DND-41 (cell line): Measurements from ENCODE around the gene BCR.

ENCODE experiments used
- ATAC-seq: fragments of 200-7000 bp; cut with Tn5 transposase; 3 replicates; pipeline ENCODE4 v1.9.1; 2021; ENCODE audit warnings: low read depth; ENCODE audit not compliant: insufficient read depth
- DNase-seq: peaks from one replicate; pipeline ENCODE4 v3.0.0-alpha.2; 2020
- H2AFZ ChIP-seq: 2 replicates; pipeline ENCODE4 v1.6.0; 2012; ENCODE audit warnings: low read depth, low read length
- H3K27ac ChIP-seq: 2 replicates; pipeline ENCODE4 v1.5.1; 2012; ENCODE audit warnings: low read length, inconsistent platforms
- H3K27me3 ChIP-seq: fragments of 200-600 bp; sonication (generic); 2 replicates; pipeline ENCODE4 v1.6.0; 2012; ENCODE audit warnings: low read length, mild to moderate bottlenecking, inconsistent platforms; ENCODE audit not compliant: insufficient read depth, poor library complexity
- H3K36me3 ChIP-seq: 2 replicates; pipeline ENCODE4 v1.5.1; 2012; ENCODE audit warnings: low read length, inconsistent platforms; ENCODE audit not compliant: insufficient read depth
- H3K4me1 ChIP-seq: 2 replicates; pipeline ENCODE4 v1.5.1; 2012; ENCODE audit warnings: mild to moderate bottlenecking, low read length; ENCODE audit not compliant: insufficient read depth
- H3K4me2 ChIP-seq: 2 replicates; pipeline ENCODE4 v1.6.0; 2012; ENCODE audit warnings: mild to moderate bottlenecking, moderate library complexity, low read length, inconsistent platforms; ENCODE audit not compliant: insufficient read depth
- H3K4me3 ChIP-seq, 2 experiments: fragments of 200-600 bp in 1 of 2; shearing (Covaris generic) in 1 of 2; 2 replicates each; pipeline ENCODE4 v1.5.1; 2012 to 2016; ENCODE audit warnings: inconsistent platforms in 2 of 2, low read length in 2 of 2, mild to moderate bottlenecking in 2 of 2, low read depth in 1 of 2, moderate library complexity in 1 of 2
- H3K79me2 ChIP-seq: 2 replicates; pipeline ENCODE4 v1.6.0; 2012; ENCODE audit warnings: low read length, inconsistent platforms; ENCODE audit not compliant: insufficient read depth
- H3K9ac ChIP-seq: 2 replicates; pipeline ENCODE4 v1.6.0; 2012; ENCODE audit warnings: low read depth, mild to moderate bottlenecking, inconsistent platforms, low read length, moderate library complexity
- H3K9me3 ChIP-seq: 2 replicates; pipeline ENCODE4 v1.5.1; 2012; ENCODE audit warnings: low read length, moderate library complexity, mild to moderate bottlenecking, inconsistent platforms; ENCODE audit not compliant: insufficient read depth, severe bottlenecking
- H4K20me1 ChIP-seq: 2 replicates; pipeline ENCODE4 v1.6.0; 2012; ENCODE audit warnings: low read length; ENCODE audit not compliant: insufficient read depth
- EZH2 ChIP-seq: IDR thresholded peaks from 3 replicates; pipeline ENCODE4 v1.6.1; 2012; ENCODE audit warnings: borderline replicate concordance, low read depth, mild to moderate bottlenecking, moderate library complexity, low read length, inconsistent platforms; ENCODE audit not compliant: severe bottlenecking
- TF ChIP-seq, protein P1 (sequence below): IDR thresholded peaks from 2 replicates; pipeline ENCODE4 v1.5.1; 2012; ENCODE audit warnings: borderline replicate concordance, low read length, moderate library complexity, mild to moderate bottlenecking; ENCODE audit not compliant: poor library complexity, severe bottlenecking; ENCODE audit errors: extremely low read depth

Gene BCR

DNA sequence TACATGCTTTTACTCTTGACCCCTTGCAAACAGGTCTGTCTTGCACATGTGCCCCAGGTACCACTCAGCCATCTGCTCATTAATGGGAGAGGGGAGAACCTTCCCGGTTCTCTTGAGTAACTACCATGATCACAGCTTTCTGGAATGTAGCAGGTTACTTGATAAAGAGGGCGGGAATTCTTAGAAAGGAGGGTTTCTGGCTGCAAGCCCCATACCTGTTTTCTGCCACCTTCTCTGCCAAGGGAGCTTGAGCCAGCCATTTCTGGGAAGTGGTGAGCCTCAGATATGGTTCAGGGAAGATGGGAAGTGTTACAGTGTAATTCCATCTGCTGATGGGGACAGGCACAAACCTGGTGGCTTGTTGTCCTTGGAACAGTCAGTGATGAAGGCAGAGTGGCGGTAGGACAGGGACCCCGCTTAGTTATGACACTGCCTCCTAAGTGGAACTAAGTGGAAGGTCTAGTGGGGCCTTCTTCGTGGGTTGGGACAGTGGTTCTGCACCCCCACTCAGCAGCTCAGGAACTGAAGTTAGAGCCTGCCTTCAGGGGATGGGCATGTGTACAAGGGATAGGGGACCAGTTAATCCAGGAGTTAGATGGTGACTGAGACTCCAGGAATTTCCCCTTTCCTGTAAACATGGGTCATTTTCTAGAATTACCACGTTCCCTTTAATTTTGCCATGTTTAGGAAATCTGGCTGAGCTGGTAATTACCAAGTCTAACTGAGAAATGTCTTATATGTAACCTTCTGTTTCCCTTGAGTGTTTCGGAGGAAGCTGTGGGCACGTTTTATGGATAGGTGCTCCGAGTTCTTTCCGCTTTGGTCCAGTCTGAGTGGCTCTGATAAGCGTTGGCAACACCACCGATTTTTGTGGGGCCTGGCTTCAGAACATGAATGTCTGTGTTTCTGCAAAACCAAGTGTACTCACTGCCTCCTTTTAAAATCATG lies 35.3 kb downstream of the BCR start:
- peak overlapping the region in 1 of 2 experiments; percentile 45; a peak in 2 of 4 replicates for H3K4me3 ChIP-seq
- peak overlapping the region; percentile 93 for H3K27ac ChIP-seq
- H3K4me2 ChIP-seq: peak overlapping the region; percentile 70
- DNase-seq (no peak), ATAC-seq (no peak)
- no peaks in the 10 kb centered on the region for H4K20me1 ChIP-seq
- H3K4me1 ChIP-seq: peaks cover 82% of the 10 kb centered on the region
- peak overlapping the region; percentile 62 for H3K9ac ChIP-seq
- H3K9me3 ChIP-seq: no peaks in the 10 kb centered on the region
- H3K27me3 ChIP-seq: no peaks in the 10 kb centered on the region
- peaks cover 7% of the 10 kb centered on the region for H3K36me3 ChIP-seq
- H3K79me2 ChIP-seq: peaks cover 89% of the 10 kb centered on the region
- no peak overlapping the region for H2AFZ ChIP-seq
- TF ChIP-seq, protein P1, sequence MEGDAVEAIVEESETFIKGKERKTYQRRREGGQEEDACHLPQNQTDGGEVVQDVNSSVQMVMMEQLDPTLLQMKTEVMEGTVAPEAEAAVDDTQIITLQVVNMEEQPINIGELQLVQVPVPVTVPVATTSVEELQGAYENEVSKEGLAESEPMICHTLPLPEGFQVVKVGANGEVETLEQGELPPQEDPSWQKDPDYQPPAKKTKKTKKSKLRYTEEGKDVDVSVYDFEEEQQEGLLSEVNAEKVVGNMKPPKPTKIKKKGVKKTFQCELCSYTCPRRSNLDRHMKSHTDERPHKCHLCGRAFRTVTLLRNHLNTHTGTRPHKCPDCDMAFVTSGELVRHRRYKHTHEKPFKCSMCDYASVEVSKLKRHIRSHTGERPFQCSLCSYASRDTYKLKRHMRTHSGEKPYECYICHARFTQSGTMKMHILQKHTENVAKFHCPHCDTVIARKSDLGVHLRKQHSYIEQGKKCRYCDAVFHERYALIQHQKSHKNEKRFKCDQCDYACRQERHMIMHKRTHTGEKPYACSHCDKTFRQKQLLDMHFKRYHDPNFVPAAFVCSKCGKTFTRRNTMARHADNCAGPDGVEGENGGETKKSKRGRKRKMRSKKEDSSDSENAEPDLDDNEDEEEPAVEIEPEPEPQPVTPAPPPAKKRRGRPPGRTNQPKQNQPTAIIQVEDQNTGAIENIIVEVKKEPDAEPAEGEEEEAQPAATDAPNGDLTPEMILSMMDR: no peak
- no peak for TF ChIP-seq EZH2

DNA sequence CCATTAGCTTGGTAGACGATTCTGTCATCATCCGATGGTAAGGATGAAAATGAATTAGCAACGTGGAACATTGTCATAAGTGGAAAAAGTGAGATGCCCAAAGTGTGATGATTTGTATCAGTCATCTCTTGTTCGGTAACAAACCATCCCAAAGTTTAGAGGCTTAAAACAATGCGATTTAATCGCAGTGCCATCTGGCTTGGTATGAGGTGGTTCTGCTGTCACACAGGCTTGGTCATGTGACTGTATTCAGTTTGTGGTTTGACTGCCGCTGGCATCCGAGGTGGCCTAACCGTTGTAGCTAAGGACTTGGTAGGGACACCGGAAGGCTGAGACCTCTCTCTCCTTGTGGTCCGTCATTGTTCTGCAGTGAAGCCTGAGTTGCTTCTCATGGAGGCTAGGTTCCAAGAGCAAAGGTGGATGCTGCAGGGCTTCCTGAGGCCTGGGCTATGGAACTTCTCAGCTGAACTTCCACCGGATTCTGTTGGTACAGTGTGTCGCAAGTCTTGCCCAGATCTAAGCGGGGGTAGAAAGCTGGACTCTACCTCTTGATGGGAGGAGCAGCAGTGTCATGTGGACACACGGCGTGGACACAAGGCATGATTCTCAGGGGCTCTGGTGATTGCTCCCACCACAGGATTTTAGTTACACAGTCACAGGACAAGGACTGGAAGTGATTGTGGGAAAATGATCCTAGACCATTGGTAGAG lies 36.3 kb downstream of the BCR start:
- Histone ChIP-seq H3K4me1 (peaks cover 93% of the 10 kb centered on the region), H2AFZ (no peak overlapping the region), H3K27ac (peak overlapping the region; percentile 93), H3K4me3 (peak overlapping the region in 1 of 2 experiments; percentile 45; a peak in 2 of 4 replicates), H3K4me2 (peak overlapping the region; percentile 70), H3K27me3 (no peaks in the 10 kb centered on the region), H3K79me2 (peaks cover 92% of the 10 kb centered on the region), H3K9ac (peak overlapping the region; percentile 62), H3K36me3 (peaks cover 7% of the 10 kb centered on the region), H3K9me3 (no peaks in the 10 kb centered on the region), H4K20me1 (peaks cover 7% of the 10 kb centered on the region; the same call in 1 of the 2 replicates)
- TF ChIP-seq EZH2: no peak
- TF ChIP-seq, protein P1: no peak
- DNase-seq (peak; percentile 87), ATAC-seq (peak; percentile 69)

DNA sequence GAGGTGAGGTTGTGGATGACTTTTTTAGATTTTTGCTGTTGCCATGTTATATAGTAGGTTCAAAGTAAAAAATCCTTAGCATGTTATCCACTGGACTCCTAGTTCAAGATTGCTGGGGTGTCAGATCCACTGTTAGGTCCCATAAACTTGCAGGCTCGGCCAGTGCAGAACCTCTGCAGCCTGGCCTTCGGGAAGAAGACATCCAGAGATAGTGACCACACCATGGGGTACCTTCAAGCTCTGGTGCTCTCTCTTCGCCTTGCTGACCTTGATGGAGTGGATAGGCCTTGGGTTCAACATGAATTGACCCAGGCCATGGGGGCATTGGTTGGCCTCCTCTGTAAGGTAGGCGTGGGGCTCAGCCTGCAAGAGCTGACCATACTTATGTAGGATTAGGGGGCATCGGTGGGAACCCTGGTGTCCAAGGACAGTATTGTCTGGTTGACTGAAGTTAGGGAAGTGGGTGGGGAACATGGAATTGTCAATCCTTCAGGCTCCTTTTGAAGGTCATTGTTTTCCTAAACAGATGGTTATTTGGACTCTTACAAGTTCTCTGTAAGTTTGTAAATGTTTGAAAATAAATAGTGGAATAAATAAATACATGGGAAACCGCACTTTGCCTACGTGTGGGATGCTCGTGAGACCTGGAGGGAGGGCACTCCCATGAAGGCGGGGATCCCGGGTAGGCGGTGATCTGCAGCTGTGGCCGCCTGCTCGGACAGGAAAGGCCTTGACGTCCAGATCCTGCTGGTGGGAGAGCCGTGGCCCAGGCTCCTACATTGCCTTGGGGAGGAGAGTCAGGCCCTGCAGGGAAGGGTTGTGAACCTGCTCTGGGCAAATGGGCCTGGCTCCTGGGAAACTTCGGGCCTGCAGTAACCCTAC lies 37.1 kb downstream of the BCR start:
- no peaks in the 10 kb centered on the region for H3K9me3 ChIP-seq
- TF ChIP-seq EZH2: no peak
- TF ChIP-seq, protein P1: no peak
- H3K4me2 ChIP-seq: peak overlapping the region; percentile 70
- peak overlapping the region in 1 of 2 experiments; percentile 51; a peak in 2 of 4 replicates for H3K4me3 ChIP-seq
- peaks cover 92% of the 10 kb centered on the region for H3K79me2 ChIP-seq
- no peak overlapping the region for H2AFZ ChIP-seq
- DNase-seq: no peak
- peaks cover 4% of the 10 kb centered on the region for H3K36me3 ChIP-seq
- peak overlapping the region; percentile 62 for H3K9ac ChIP-seq
- H3K4me1 ChIP-seq: peaks cover 97% of the 10 kb centered on the region
- H3K27me3 ChIP-seq: no peaks in the 10 kb centered on the region
- peak overlapping the region; percentile 93 for H3K27ac ChIP-seq
- H4K20me1 ChIP-seq: peaks cover 10% of the 10 kb centered on the region; the same call in 1 of the 2 replicates
- ATAC-seq: no peak
